T47D (cell line): ENCODE data around the gene CCDC146.
"Not testable (repeated sequence)": the region's sequence is repeated elsewhere in the genome, so short reads cannot be mapped to it uniquely, and the experiment has no call there.

Source experiments
- DNase-seq, 2 experiments: peaks; one replicate each; pipeline versions ENCODE4 v3.0.0 to v3.0.0-alpha.2; 2011 to 2012; ENCODE audit warnings: low read depth in 1 of 2, low spot score in 1 of 2
- JUND ChIP-seq: IDR thresholded peaks from 2 replicates; pipeline ENCODE4 v1.6.1; 2012; ENCODE audit warnings: low read depth
- in situ Hi-C: cut with HindIII; loops from 2 replicates; pipeline ENCODE4 v1.10.0; 2016; ENCODE audit warnings: low sequenced_read_pairs, low pct_unique_long_range_greater_than_20kb

The CCDC146 gene

GRCh38 chr7:77331938-77332695 lies 209.7 kb downstream of the CCDC146 start:
- TF ChIP-seq JUND, result no peak
- in situ Hi-C loops, result no loop called here
- peak; percentile 65 to 90 for DNase-seq

GRCh38 chr7:77334039-77334438 lies 211.6 kb downstream of the CCDC146 start:
- in situ Hi-C loops, DNase-seq: not testable (repeated sequence)

- no peak for TF ChIP-seq JUND
- DNase-seq, result no peak
- in situ Hi-C loops, result no loop called here
Measured at GRCh38 chr7:77335581-77335980, 213.2 kb downstream of the CCDC146 start.

- no peak for DNase-seq
- in situ Hi-C loops, result no loop called here
- TF ChIP-seq JUND, result no peak
Measured at GRCh38 chr7:77337456-77337990, 215.1 kb downstream of the CCDC146 start.

GRCh38 chr7:77338260-77338659 lies 215.8 kb downstream of the CCDC146 start:
- in situ Hi-C loops, result no loop called here
- no peak for TF ChIP-seq JUND
- no peak for DNase-seq

GRCh38 chr7:77338883-77339629 lies 216.6 kb downstream of the CCDC146 start:
- no peak for DNase-seq
- in situ Hi-C loops, result no loop called here
- no peak for TF ChIP-seq JUND

- DNase-seq, result no peak
- in situ Hi-C loops, result no loop called here
- TF ChIP-seq JUND, result no peak
Measured at GRCh38 chr7:77339726-77340125, 217.3 kb downstream of the CCDC146 start.
